Inflammatory macrophage treated with lipopolysaccharide for 1 hour (primary cell): ENCODE results near the gene C12orf57.
A peak's percentile ranks its signal among the peaks of the same experiment; 100 is the strongest.
"Not testable (repeated sequence)": the region's sequence is repeated elsewhere in the genome, so short reads cannot be mapped to it uniquely, and the experiment has no call there.

Source experiments
- DNase-seq, 2 donors: peaks; one replicate each; pipeline ENCODE4 v3.0.0-alpha.2; 2020 to 2022

Gene C12orf57, protein sequence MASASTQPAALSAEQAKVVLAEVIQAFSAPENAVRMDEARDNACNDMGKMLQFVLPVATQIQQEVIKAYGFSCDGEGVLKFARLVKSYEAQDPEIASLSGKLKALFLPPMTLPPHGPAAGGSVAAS

DNA sequence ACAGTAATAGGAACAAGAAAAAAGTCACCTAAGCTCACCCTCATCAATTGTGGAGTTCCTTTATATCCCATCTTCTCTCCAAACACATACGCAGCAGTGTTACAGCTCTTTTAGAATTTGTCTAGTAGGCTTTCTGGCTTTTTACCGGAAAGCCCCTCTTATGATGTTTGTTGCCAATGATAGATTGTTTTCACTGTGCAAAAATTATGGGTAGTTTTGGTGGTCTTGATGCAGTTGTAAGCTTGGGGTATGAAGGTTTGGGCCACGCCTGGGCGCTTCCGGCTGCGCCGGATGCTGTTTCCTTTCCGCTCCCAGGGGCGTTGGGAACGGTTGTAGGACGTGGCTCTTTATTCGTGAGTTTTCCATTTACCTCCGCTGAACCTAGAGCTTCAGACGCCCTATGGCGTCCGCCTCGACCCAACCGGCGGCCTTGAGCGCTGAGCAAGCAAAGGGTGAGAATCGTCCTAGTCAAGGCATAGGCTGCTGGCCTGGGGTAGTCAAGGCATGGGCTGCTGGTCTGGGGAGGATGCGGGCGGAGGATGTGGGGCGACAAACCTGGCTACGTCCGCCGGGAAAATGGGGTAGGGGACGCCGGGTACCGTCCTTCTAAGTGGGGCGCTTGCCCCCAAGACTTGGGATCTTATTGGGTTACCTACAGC is at the start of gene C12orf57, which contains the start of gene RNU7-1:
Gene C12orf57, plus strand, starts transcription at position 301 of the 659 bp plus-strand sequence. Its CDS starts 100 bp downstream, at position 401.
Gene RNU7-1, plus strand, starts transcription at position 95 of the 659 bp plus-strand sequence.
- DNase-seq, result peak; percentile 85 to 91

DNA sequence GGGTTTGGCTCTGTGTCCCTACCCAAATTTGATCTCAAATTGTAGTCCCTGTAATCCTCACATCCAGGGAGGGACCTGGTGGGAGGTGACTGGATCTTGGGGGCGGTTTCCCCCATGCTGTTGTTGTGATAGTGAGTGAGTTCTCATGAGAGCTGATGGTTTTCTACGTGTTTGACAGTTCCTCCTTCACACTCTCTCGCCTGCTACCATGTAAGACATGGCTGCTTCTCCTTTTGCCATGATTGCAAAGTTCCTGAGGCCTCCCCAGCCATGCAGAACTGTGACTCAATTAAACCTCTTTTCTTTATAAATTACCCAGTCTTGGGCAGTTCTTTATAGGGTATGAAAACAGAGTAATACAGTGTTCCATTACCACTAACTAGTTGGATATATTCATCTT is 49.5 kb upstream of the C12orf57 start:
- DNase-seq, result peak; percentile 30 to 48

DNA sequence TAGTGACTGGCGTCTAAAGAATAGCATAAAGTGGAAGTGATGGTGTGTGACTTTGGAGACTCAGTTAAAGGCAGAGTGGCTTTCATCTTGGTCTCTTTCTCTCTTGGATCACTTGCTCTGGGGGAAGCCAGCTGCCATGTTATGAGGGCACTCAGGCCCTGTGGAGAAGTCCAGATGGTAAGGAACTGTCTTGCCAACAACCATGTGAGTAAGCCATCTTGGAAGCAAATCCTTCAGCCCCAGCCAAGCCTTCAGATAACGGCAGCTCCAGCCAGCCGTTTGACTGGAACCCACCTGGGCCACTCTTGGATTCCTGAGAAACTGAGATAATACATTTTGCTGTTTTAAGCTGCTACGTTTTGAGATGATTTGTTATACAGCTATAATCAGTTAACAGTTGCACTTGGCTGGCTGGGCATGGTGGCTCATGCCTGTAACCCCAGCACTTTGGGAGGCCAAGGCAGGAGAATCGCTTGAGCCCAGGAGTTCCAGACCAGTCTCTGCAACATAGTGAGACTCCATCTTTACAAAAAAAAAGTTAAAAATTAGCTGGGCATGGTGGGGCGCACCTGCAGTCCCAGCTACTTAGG is 46.9 kb upstream of the C12orf57 start:
- no peak for DNase-seq

DNA sequence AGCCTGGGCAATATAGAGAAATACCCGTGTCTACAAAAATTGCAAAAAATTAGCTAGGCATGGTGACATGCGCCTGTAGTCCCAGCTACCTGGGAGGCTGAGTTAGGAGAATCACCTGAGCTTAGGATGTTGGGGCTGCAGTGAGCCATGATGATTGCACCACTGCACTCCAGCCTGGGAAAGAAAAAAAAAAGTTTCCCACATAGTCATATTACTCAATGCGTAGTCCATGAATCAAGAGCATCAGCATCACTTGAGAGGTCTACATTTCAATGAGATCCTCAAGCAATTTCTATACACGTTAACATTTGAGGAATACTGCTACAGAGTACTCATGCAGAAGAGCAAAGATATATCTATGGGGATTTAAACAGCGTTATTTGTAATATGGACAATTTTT is 44.4 kb upstream of the C12orf57 start:
- peak; percentile 44 for DNase-seq

DNA sequence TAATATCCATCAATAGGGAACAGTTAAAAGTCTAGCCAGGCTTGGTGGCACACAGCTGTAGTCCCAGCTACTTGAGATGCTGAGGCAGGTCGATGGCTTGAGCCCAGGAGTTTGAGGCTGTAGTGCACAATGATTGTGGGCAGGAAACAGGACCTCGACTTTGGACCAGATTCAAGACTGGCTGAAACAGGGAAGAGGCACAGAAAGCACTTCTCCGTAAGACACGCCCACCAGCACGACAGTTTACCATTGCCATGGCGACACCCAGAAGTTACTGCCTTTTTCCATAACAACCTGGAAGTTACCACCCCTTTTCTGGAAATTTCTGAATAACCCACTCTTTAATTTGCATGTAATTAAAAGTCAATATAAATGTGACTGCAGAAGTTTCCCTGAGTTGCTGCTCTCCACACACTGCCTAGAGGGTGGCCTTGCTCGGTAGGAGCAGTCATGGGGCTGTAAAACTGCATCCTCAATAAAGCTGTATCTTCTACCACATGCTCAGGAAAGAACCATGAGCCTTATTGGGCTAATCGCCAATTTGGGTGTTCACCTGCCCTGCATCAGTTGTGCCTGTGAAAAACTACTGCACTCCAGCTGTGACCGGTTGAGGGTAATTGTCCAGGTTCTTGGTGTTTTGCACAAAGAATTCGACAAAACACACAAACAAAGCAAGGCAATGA is 43.8 kb upstream of the C12orf57 start:
- peak; percentile 76 to 84 for DNase-seq

DNA sequence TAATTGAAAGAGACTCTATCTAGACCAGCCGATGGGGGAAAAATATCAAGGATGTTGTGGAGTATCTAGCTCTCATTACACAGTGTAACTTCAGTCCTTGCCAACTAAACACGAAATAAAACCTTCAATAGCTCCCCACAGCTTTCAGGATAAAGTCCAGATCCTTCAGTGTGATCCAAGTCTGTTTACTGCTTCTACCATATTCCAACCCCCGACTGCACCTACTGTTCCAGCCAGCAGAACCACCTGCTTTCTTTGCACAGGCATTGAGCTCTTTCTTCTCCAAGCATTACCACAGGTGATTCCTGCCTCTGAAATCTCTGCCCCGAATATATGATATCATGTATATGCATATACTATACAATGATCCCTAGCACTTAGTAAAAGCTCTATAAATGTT is 41.4 kb upstream of the C12orf57 start:
- no peak for DNase-seq

DNA sequence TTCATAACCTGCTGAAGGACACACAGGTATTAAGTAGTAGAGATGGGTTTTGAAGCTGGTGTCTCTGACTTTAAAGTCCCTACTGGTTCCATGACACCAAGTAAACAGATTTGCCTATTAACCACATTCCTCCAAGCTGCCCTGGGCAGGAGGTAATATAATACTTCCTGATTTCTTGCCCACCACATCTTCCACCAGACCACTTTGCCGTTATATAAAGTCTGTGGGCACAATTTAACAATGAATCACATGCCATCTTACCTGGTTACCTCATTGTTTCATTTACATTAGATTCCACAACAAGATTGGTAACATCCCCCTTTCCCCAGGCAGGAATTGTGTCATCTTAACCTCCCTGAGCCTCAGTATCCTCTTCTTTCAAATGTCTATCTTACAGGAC is 40.1 kb upstream of the C12orf57 start:
- no peak for DNase-seq

DNA sequence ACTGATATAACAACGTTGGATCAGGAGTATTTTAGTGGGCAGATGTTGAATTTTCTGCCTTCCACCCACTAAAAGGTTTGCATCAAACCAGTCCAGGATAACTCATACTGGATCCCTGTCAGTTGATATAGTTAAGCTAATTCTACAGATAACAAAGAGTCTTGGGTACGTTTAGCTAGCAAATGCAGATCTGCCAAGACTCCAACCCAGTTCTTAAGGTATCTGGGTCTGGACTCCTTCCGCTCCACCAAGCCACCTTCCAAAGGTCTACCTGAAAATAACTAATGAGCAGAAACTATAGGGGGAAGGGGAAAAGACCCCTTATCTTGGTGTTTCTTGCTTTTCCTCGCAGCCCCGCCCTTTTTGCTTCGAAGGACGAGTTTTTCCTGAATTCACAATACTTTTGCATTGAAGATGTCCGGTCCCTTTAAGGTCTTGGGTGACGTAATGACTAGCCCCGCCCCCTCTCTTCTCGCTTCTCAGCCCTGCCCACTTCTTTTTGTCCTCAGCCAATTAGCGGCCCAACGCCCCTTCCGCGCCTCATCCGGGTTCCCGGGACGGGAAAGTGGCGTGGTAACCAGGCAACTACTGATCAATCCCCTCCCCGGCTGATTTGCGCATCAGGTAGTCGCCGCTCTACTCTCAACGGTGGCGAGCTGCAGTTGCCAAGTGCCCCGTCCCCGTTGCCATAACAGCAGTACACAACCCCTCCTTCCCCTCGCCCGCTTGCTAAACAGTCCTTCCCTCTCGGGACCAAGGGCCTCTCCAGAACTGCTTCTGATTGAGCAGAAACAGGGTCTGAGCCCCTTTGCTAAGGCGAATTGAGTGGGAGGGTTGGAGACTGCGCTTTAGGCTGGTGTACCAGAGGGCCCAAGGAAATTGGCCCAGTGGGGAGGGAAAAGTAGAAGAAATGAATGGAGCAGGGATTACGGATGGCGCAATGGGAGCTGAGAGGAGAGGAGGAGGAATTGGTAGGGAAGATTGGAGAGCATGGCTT is 39.2 kb upstream of the C12orf57 start, which contains the start of gene LRRC23:
Gene LRRC23, plus strand, starts transcription at position 543 of the 997 bp plus-strand sequence. CDS start 812 bp downstream, outside the sequence.
- DNase-seq, result peak; percentile 93 to 97

DNA sequence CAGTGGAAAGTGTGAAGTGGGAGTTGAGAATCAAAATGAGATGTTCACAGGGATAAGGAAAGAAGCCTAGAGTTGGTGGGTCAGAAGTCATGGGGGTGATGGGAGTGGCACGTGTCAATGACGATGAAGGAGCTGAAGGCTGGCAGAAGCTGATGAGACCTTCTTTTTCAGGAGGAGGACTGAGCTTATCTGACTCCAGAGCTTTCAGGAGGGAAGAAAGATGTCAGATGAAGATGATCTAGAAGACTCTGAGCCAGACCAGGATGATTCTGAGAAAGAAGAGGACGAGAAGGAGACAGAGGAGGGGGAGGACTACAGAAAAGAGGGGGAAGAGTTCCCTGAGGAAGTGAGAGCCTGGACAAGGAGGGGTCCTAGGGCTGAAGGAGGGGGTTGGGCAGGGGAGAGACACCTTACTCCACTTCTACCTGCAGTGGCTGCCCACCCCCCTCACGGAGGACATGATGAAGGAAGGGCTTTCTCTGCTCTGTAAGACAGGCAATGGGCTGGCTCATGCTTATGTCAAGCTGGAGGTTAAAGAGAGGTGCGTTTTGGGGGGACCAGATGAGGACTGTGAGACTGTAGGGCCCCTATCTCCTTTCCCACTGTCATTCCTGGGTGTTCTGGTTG is 38.3 kb upstream of the C12orf57 start:
- no peak for DNase-seq

DNA sequence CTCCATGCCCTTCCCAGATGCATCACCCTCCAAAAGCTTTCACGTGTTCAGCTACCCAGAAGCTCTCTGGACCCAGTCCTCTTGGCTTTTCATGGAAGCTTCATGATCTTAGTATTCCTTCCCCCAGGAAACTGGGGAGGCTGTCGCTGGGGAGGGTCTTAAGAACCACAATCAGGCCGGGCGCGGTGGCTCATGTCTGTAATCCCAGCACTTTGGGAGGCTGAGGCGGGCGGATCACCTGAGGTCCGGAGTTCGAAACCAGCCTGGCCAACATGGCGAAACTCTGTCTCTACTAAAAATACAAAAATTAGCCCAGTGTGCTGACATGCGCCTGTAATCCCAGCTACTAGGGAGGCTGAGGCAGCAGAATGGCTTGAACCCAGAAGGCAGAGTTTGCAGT is 35.7 kb upstream of the C12orf57 start:
- DNase-seq, result not testable (repeated sequence)

DNA sequence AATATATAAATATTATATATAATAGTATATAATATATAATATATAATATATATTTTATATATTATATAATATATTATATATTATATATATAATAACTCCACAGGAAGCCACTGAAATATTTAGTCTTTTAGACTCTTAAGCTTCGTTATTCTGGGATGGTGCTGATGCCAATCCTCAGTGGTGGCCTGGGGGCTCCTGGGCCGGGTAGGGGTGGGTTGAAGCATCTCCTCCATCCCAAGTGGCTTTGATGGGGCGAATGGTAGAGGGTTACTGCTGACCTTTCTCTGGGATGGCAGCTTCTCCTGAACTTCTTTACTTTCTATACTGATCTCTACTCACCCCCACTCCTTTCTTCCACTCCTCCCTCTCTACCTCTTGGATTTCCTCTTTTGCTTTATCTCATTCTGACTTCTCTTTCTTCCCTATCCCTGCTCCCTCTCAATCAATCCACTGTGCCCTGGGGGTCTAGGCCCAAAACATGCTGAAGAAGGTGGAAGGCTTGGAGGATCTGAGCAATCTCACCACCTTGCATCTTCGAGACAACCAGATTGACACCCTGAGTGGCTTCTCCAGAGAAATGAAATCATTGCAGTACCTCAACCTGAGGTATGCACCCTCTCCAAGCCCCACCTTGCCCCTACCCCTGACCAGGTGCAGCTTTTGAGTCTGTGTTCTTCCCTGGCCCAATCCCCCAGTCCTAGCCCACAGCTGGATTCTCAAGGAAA is 34.2 kb upstream of the C12orf57 start:
- DNase-seq, result no peak

DNA sequence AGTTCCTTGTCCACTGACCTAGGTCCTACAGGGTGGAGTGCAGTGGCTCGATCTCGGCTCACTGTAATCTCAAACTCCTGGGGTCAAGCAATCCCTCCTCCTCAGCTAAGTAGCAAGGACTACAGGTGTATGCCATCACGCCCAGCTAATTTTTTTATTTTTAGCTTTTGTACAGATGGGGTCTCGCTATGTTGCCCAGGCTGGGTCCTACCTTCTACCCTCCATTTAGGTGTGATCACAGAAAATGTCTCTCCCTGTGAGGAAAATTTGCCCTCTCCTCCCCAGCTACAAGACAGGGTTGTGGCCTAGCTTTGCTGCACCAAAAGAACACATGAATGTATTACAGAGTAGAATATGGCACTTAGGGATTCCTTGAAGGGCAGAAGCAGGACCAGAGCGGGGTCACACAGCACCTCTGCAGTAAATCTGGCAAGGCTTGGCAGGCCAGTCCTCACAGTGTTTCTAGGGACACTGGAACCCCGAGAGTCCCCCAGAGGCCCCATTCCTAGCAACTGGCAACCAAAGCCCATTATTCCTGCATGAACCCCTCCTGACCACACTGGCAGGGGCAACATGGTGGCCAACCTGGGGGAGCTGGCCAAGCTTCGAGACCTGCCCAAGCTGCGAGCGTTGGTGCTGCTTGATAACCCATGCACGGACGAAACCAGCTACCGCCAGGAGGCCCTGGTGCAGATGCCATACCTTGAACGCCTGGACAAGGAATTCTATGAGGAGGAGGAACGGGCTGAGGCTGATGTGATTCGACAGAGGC is 31.5 kb upstream of the C12orf57 start:
- no peak for DNase-seq

DNA sequence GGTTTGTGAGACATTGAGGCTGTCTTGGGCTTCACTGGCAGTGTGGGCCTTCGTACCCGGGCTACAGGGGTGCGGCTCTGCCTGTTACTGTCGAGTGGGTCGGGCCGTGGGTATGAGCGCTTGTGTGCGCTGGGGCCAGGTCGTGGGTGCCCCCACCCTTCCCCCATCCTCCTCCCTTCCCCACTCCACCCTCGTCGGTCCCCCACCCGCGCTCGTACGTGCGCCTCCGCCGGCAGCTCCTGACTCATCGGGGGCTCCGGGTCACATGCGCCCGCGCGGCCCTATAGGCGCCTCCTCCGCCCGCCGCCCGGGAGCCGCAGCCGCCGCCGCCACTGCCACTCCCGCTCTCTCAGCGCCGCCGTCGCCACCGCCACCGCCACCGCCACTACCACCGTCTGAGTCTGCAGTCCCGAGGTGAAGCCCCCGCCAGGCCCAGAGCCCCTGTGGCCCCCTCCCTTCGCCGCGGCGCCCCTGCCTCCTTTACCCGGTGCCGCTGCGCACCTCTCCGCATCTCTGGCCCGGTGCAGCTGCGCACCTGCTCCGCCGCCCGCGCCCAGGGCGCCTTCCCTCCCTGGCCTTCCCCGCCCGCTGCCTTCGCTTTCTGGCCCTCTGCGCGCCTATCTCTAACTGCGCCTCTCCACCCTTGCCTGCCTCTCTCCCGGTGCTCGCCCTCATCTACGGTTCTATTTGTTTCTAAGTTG is 29.4 kb upstream of the C12orf57 start, which contains the start of gene ENO2:
Gene ENO2, plus strand, starts transcription at position 335 of the 701 bp plus-strand sequence. CDS start 1,253 bp downstream, outside the sequence.
- DNase-seq, result peak; percentile 42 to 46

DNA sequence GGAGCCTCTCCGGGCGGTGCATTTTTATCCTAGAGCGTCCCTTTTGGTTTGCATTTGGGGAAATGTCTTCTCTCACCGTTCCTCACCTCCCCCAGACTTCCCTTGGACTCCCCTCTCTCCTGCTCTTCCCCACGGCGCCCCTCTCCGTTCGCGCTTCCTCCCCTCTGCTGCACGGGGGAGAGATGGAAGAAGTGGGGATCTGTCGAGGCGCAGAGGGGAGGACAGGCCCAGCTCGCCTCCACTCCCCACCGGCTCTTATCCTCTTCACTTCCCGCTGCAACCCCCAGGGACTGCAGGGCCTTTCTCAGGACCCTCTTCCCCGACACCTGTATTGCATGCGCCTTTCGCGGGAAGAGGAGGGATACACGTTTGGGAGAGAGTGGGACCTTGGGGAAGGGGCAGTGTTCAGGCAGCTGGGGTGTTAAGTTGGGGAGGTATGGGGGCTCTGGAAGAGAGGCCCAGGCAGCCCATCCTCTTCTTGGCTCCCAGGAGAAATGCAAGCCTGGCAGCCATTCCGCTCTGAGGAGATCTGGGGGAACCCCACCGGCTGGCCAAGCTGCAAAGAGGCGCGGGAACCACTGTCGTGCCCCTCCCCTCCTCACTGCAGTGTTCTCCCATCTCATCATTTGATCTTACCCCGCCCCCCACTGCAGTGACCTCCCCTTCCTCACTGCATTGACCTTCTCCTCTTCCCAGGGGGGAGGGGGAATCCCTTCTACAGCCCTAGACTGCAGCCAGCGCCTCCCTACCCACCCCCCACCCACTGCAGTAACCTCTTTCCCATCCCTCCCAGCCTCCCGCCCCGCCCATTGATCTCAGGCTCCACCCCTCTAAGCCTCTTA is 28.7 kb upstream of the C12orf57 start:
- DNase-seq, result no peak

DNA sequence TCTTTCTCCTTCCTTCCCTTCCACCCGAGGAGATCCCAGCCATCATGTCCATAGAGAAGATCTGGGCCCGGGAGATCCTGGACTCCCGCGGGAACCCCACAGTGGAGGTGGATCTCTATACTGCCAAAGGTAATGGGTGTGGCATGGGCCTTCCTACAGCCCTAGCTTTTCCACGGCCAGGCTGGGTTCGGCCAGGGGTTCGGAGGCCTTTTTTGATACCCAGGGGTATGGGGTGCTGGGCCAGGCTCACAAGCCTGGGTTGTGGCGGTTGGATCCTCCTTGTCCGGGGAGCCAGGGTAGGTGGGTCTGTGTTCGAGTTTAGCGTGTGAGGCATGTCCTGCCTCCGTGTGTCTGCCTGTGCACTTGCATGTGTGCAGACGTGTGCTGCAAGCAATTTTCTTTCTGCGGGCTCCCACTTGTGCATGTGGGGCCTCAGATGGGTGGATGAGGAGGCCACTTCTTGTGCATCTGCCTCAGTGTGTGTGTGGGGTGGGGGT is 28.0 kb upstream of the C12orf57 start:
- no peak for DNase-seq

DNA sequence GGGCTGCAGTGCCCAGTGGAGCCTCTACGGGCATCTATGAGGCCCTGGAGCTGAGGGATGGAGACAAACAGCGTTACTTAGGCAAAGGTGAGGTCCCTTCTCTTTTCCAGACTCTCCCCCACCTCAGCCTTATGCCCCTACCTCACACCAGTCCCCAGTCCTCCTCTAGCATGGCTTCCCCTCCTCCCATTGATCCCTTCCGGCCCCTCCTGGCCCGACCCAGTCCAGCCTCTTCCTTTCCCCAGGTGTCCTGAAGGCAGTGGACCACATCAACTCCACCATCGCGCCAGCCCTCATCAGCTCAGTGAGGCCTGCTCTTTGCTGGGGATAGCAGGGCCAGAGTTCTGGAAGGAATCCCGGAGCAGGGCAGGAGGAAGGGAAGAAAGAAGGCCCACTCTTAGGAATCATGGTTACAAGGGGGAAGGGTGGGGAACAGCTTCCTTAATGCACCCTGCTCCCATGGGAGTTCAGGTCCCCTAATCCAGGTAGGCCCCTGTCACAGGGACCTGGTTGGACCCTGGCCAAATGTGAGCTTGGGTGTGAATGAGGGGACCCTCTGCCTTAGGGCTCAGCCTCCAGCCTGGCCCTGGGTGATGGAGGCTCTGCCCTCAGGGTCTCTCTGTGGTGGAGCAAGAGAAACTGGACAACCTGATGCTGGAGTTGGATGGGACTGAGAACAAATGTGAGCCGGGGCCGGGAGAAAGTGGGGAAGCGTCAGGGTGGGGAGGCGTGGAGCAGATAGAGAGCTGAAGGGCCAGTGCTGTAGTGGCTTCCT is 27.2 kb upstream of the C12orf57 start:
- no peak for DNase-seq

DNA sequence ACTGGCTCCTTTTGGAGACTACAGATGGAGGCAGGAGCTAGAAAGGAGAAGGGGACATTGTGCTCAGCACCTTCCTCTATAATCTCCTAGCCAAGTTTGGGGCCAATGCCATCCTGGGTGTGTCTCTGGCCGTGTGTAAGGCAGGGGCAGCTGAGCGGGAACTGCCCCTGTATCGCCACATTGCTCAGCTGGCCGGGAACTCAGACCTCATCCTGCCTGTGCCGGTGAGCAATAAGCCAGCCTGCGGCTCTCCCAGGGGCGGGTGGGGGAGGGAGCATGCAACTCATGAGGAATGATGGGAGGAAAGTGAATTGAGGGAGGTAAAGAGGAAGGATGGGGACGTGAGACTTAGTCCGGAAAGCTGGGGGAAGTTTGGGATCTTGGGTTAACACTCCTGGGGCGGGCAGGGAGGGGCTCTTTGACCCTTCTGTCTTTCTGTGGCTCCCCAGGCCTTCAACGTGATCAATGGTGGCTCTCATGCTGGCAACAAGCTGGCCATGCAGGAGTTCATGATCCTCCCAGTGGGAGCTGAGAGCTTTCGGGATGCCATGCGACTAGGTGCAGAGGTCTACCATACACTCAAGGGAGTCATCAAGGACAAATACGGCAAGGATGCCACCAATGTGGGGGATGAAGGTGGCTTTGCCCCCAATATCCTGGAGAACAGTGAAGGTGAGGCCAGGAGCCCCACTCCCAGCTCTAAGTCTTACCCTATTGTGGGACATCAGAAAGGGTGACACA is 26.2 kb upstream of the C12orf57 start:
- DNase-seq, result no peak
